Measurements from ENCODE around the gene BCAS1.

DNA sequence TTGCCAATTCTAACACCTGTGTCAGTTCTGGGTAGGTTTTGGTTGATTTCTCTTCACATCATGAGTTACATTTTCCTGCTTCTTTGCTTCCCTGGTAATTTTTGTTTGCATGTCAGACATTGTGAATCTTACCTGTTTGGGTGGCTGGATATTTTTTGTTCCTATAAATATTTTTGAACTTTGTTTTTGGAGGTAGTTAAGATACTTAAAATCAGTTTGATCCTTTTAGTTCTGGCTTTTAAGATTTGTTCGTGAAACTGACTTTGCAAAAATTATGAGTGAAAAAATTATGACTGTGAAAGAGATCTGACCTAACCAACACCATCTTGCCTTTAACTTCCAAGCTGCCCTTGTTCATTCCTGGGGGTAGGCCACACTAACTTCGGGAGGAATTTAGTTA, 69.5 kb downstream of the BCAS1 start:
- TF ChIP-seq, protein P1, sequence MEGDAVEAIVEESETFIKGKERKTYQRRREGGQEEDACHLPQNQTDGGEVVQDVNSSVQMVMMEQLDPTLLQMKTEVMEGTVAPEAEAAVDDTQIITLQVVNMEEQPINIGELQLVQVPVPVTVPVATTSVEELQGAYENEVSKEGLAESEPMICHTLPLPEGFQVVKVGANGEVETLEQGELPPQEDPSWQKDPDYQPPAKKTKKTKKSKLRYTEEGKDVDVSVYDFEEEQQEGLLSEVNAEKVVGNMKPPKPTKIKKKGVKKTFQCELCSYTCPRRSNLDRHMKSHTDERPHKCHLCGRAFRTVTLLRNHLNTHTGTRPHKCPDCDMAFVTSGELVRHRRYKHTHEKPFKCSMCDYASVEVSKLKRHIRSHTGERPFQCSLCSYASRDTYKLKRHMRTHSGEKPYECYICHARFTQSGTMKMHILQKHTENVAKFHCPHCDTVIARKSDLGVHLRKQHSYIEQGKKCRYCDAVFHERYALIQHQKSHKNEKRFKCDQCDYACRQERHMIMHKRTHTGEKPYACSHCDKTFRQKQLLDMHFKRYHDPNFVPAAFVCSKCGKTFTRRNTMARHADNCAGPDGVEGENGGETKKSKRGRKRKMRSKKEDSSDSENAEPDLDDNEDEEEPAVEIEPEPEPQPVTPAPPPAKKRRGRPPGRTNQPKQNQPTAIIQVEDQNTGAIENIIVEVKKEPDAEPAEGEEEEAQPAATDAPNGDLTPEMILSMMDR (conservative IDR thresholded peaks at IDR 0.05): no peak
- TF ChIP-seq EZH2 (IDR thresholded peaks at IDR 0.05; ENCODE audit: low read depth): no peak
